ENCODE results near the gene LMO1.

The LMO1 gene

GRCh38 chr11:8202516-8203413 is 60.9 kb downstream of the LMO1 start:
- no peak for DNase-seq

DNA sequence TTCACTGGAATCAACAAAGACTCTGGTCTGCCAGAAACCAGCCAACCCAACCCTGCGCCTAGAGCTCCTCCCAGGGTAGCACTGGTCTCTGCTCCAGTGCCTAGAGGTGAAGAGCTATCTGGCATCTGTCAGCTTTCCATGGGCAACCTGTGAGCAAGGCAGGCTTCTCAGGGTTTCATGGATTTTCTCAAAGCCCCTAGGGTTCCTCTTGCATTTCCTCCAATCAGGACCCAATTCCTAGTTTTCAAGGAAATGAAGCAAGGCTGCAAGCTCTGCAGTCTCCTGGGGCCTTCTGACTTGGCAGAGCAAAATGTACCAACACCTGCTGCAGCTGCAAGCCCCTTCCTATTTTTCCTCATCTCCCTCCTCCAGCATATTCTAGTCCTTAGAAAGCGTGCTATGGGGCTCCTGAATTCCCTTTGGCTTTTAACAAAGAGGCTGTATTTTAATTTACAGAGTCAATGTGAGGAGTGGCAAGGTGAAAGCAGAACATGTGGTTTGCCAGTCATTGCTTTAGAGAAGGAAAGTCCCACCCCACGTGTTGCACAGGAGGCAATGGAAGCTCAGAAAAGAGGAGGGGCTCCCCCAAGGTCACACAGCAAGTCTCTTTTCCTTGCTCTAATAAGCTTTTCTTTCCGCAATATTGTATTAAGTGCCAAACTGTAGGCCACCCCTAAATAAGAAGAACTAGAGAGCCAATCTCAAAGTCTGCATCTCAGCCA is 61.9 kb downstream of the LMO1 start:
- no peak for DNase-seq

- no peak for DNase-seq
Observed at GRCh38 chr11:8199676-8200075, 64.0 kb downstream of the LMO1 start.

GRCh38 chr11:8196749-8197148 is 66.9 kb downstream of the LMO1 start:
- DNase-seq = no peak

- DNase-seq = no peak
Observed at GRCh38 chr11:8194956-8195355, 68.7 kb downstream of the LMO1 start.

DNA sequence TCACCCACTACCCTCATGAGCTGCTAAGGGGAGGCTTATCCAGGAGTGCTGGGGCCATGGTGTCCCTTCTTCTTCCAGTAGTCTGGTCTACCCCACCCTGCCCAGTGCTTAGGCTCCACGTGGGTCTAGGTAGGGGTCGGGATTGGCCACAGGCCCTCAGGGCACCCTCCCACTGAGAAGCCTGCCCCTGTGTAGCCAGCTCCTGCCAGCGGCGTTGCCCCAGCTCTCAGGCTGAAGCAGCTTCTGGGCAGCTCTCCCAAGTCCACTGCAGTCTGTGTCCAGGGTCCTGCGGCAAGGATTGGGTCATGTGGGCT is 70.8 kb downstream of the LMO1 start:
- DNase-seq = no peak

DNA sequence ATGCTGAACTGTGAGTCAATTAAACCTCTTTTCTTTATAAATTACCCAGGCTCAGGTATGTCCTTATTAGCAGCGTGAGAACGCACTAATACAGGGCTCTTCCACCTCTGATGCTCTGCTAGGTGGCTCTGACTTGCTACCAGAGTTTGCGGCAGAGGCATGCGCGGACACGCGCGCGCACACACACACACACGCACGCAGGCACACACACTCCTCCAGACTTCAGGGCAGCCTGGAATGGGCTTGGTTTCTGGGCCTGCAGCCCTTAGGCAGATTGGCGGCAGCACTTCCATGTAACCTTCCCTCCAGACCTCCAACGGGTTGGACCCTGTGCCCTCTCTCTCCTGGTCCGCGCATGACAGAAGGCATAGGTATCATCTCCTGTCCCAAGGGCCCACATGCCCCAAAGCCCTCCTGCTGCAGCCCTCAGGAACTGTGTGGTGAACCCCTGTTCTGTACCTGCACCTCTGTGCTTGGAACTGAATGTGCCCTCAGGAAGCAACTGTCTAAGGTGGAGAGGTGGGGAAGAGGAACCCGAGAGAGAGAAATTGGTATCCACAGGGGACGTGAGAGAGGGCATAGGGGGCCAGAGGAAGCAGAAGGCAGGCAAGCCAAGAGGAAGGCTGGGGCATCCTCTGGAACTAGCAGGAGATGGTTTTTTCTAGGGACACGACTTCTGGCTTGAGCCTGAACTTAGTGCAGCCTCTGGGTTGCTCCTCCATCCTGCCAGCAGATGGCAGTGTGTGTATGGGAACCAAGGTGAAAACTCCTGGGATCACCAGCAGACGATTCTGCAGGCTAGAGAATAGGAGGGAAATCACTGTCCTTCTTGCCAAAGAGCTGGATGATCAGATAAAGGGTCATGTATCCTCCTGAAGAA is 71.4 kb downstream of the LMO1 start:
- peak; percentile 19 to 23 for DNase-seq

GRCh38 chr11:8190431-8190830 is 73.2 kb downstream of the LMO1 start:
- no peak for DNase-seq

- DNase-seq = no peak
Observed at GRCh38 chr11:8186429-8186828, 77.2 kb downstream of the LMO1 start.

- DNase-seq = no peak
Observed at GRCh38 chr11:8183111-8183510, 80.6 kb downstream of the LMO1 start.

GRCh38 chr11:8180469-8180868 is 83.2 kb downstream of the LMO1 start:
- DNase-seq = no peak

- no peak for DNase-seq
Observed at GRCh38 chr11:8178297-8178696, 85.4 kb downstream of the LMO1 start.

- DNase-seq = no peak
Observed at GRCh38 chr11:8177136-8177535, 86.5 kb downstream of the LMO1 start.
